HepG2 (cell line): ENCODE data around the gene FOXE3. TPM values are rescaled to one million over a fixed set of nuclear protein-coding genes. Genes with fewer than 3 reads are reported as not detected.

Source experiments
- ATAC-seq: fragments of 200-7000 bp; cut with Tn5 transposase; 3 replicates; pipeline ENCODE4 v1.9.1; 2020; ENCODE audit warnings: mild to moderate bottlenecking, moderate library complexity
- BruUV-seq: library from RNA; stranded (reverse); fragments of 400-500 nt; replicated peaks from 2 replicates; lab custom pipeline; 2021; lab: Mats Ljungman, UMichigan
- CTCF ChIA-PET: fragments of 300-600 bp; formaldehyde crosslinking; extraction: SDS; loops from one replicate; lab custom pipeline; 2021; ENCODE audit warnings: low total read pairs, inconsistent platforms, low intra/inter-chr PET ratio; lab: Yijun Ruan, JAX
- POLR2A ChIA-PET: fragments of 350-600 bp; sonication (Branson Sonifier 250); formaldehyde crosslinking; loops from one replicate; lab custom pipeline; 2020; ENCODE audit warnings: antibody characterized with exemption, inconsistent platforms; lab: Yijun Ruan, JAX
- DNase-seq: peaks from one replicate; pipeline ENCODE4 v3.0.0-alpha.2; 2015; ENCODE audit warnings: low spot score
- FAIRE-seq: peaks from 3 replicates; lab custom pipeline; 2011; peaks lifted over from hg19 to GRCh38; lab: Jason Lieb, UNC
- H2AFZ ChIP-seq: one replicate; pipeline ENCODE4 v1.6.1; 2011; ENCODE audit warnings: low read length, inconsistent platforms
- H3K27ac ChIP-seq: fragments of 300-600 bp; 3 replicates; pipeline ENCODE4 v1.8.0; 2011; ENCODE audit warnings: mixed run types, mild to moderate bottlenecking, mixed read lengths, low read length, inconsistent platforms; ENCODE audit not compliant: insufficient read depth; ENCODE audit errors: extremely low read length
- H3K27me3 ChIP-seq, 2 experiments: fragments of 200-600 bp in 1 of 2; 2 replicates in 1 of 2; 3 replicates in 1 of 2; pipeline versions ENCODE4 v1.6.0 to v1.8.0; 2011; ENCODE audit warnings: low read length in 2 of 2, mild to moderate bottlenecking in 2 of 2, moderate library complexity in 2 of 2, inconsistent platforms in 1 of 2; ENCODE audit not compliant: insufficient read depth in 2 of 2, control insufficient read depth in 1 of 2
- H3K36me3 ChIP-seq, 2 experiments: fragments of 200-600 bp in 1 of 2; replicated peaks in 1 of 2; 2 replicates in 1 of 2; 3 replicates in 1 of 2; pipeline versions ENCODE4 v1.5.1 to v1.8.0; 2011; ENCODE audit warnings: low read length in 2 of 2, inconsistent platforms in 1 of 2; ENCODE audit not compliant: insufficient read depth in 2 of 2, control insufficient read depth in 1 of 2
- H3K4me1 ChIP-seq: 2 replicates; pipeline ENCODE4 v1.5.1; 2012; ENCODE audit warnings: low read length, inconsistent platforms; ENCODE audit not compliant: insufficient read depth
- H3K4me2 ChIP-seq: 2 replicates; pipeline ENCODE4 v1.6.0; 2011; ENCODE audit warnings: low read depth, low read length, inconsistent platforms
- H3K4me3 ChIP-seq, 3 experiments: fragments of 200-600 bp in 1 of 3; sonication (generic), shearing (Covaris generic) in 1 of 3; replicated peaks in 1 of 3; 2 replicates each; pipeline ENCODE4 v1.5.1; 2011 to 2016; ENCODE audit warnings: low read length in 3 of 3, inconsistent platforms in 2 of 3, low read depth in 2 of 3, mild to moderate bottlenecking in 2 of 3, control low read depth in 1 of 3, mixed read lengths in 1 of 3; ENCODE audit not compliant: insufficient read depth in 1 of 3
- H3K79me2 ChIP-seq: one replicate; pipeline ENCODE4 v1.6.1; 2011; ENCODE audit warnings: low read length, inconsistent platforms; ENCODE audit not compliant: insufficient read depth
- H3K9ac ChIP-seq: 2 replicates; pipeline ENCODE4 v1.6.0; 2011; ENCODE audit warnings: mild to moderate bottlenecking, low read depth, low read length, inconsistent platforms; ENCODE audit not compliant: insufficient read depth
- H3K9me3 ChIP-seq: 2 replicates; pipeline ENCODE4 v1.5.1; 2012; ENCODE audit warnings: mild to moderate bottlenecking, low read length
- H4K20me1 ChIP-seq: 2 replicates; pipeline ENCODE4 v1.6.0; 2011; ENCODE audit warnings: inconsistent platforms, mild to moderate bottlenecking, low read length, moderate library complexity; ENCODE audit not compliant: insufficient read depth
- FOXK2 ChIP-seq: fragments of 450-650 bp; IDR thresholded peaks from 2 replicates; pipeline ENCODE4 v1.6.1; 2016
- GFI1 ChIP-seq: sonication (generic); formaldehyde crosslinking; IDR thresholded peaks from 2 replicates; pipeline ENCODE4 v1.5.0; 2020; ENCODE audit warnings: missing genetic modification reagents, mild to moderate bottlenecking, borderline replicate concordance
- MEIS1 ChIP-seq: sonication (generic); formaldehyde crosslinking; IDR thresholded peaks from 2 replicates; pipeline ENCODE4 v1.9.0; 2021; ENCODE audit warnings: mild to moderate bottlenecking, missing genetic modification reagents, moderate library complexity, borderline replicate concordance
- NCOR1 ChIP-seq: fragments of 200-600 bp; sonication (generic); IDR thresholded peaks from 2 replicates; pipeline ENCODE4 v1.7.0; 2017; ENCODE audit warnings: antibody characterized with exemption, low read length, borderline replicate concordance
- UBTF ChIP-seq: sonication (generic); formaldehyde crosslinking; IDR thresholded peaks from 2 replicates; pipeline ENCODE4 v1.4.0; 2020; ENCODE audit warnings: mild to moderate bottlenecking, missing genetic modification reagents
- ZNF33A ChIP-seq: sonication (generic); formaldehyde crosslinking; IDR thresholded peaks from 2 replicates; pipeline ENCODE4 v1.5.1; 2020; ENCODE audit warnings: missing genetic modification reagents, mild to moderate bottlenecking, moderate library complexity, borderline replicate concordance
- WGBS: methylation state at CpG from one replicate; pipeline ENCODE4 v1.1.6; 2017; ENCODE audit warnings: low lambda C conversion rate; 5-methylcytosine and 5-hydroxymethylcytosine counted together
- in situ Hi-C: cut with HindIII; loops from 2 replicates; pipeline ENCODE4 v1.10.0; 2017; ENCODE audit warnings: low pct_unique_long_range_greater_than_20kb; ENCODE audit not compliant: extremely low pct_ligation_motif_present
- intact Hi-C: fragments of 100-400 bp; cut with micrococcal nuclease; formaldehyde crosslinking; loops from one replicate; pipeline ENCODE4 v1.10.0; 2022; ENCODE audit not compliant: unreplicated experiment
- polyA plus RNA-seq, 8 experiments: library from polyadenylated mRNA; depleted of rRNA in 3 of 8; stranded (reverse) in 7 of 8; unstranded in 1 of 8; fragments of >200 nt; fragmentation: Illumina TruSeq in 4 of 8; extraction: Trizol in 4 of 8; gene quantifications; 2 replicates each; pipeline versions ENCODE4 v1.2.1 to v1.2.3, GENCODE V29; 2011 to 2016; ENCODE audit warnings: low read depth in 4 of 8, missing spikeins in 1 of 8, mixed read lengths in 1 of 8; ENCODE audit not compliant: insufficient read depth in 1 of 8
- total RNA-seq, 5 experiments: library from RNA; depleted of rRNA; stranded (reverse); fragments of >200 nt; fragmentation: Illumina TruSeq; extraction: Trizol; gene quantifications; 2 replicates each; pipeline ENCODE4 v1.2.3, GENCODE V29; 2016; ENCODE audit warnings: low read depth in 1 of 5
- TF ChIP-seq, protein P1 (sequence below): sonication (generic); formaldehyde crosslinking; IDR thresholded peaks from 2 replicates; pipeline ENCODE4 v1.5.0; 2020; ENCODE audit warnings: missing genetic modification reagents

The FOXE3 gene
- total and polyA plus RNA-seq, 2 of the 13 experiments (the other 11 are each of a cell fraction or from before 2014, with no cell fraction given): not detected

GRCh38 chr1:47433477-47434050 is 17.5 kb downstream of the FOXE3 start:
- H3K4me2 ChIP-seq: no peak overlapping the region
- H3K9me3 ChIP-seq: no peaks in the 10 kb centered on the region
- no peak overlapping the region for H3K27ac ChIP-seq
- ChIA-PET CTCF (no interaction called here), POLR2A (interaction anchor here (1.3 kb wide), 1 partner anchor 43 kb away, joined by 3 read pairs; no protein-coding TSS in a partner anchor)
- 97% methylated on average over 28 of the region's 30 CpGs for WGBS
- H3K36me3 ChIP-seq: no peaks in the 10 kb centered on the region
- H3K4me3 ChIP-seq: no peak overlapping the region
- H3K79me2 ChIP-seq: no peaks in the 10 kb centered on the region
- in situ Hi-C loops: no loop called here
- no peak for FAIRE-seq
- no peaks in the 10 kb centered on the region for H3K27me3 ChIP-seq
- no TSS peak for BruUV-seq
- no peak for ATAC-seq
- no peak for DNase-seq
- H3K4me1 ChIP-seq: peaks cover 21% of the 10 kb centered on the region
- intact Hi-C loops: no loop called here
- H2AFZ ChIP-seq: no peak overlapping the region
- H3K9ac ChIP-seq: no peak overlapping the region
- TF ChIP-seq GFI1 (CRISPR knock-in tag) (no peak), UBTF (no peak), ZNF33A (CRISPR knock-in tag) (no peak), MEIS1 (CRISPR knock-in tag) (no peak), FOXK2 (no peak), NCOR1 (no peak)
- TF ChIP-seq, protein P1, sequence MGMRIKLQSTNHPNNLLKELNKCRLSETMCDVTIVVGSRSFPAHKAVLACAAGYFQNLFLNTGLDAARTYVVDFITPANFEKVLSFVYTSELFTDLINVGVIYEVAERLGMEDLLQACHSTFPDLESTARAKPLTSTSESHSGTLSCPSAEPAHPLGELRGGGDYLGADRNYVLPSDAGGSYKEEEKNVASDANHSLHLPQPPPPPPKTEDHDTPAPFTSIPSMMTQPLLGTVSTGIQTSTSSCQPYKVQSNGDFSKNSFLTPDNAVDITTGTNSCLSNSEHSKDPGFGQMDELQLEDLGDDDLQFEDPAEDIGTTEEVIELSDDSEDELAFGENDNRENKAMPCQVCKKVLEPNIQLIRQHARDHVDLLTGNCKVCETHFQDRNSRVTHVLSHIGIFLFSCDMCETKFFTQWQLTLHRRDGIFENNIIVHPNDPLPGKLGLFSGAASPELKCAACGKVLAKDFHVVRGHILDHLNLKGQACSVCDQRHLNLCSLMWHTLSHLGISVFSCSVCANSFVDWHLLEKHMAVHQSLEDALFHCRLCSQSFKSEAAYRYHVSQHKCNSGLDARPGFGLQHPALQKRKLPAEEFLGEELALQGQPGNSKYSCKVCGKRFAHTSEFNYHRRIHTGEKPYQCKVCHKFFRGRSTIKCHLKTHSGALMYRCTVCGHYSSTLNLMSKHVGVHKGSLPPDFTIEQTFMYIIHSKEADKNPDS: no peak
- TF ChIP-seq, all 625 proteins: peak for 0
- H4K20me1 ChIP-seq: no peaks in the 10 kb centered on the region
